ENCODE results near the gene MOK. TPM values are rescaled to one million over a fixed set of nuclear protein-coding genes. Genes with fewer than 3 reads are reported as not detected.

MOK gene
- total and polyA plus RNA-seq, 4 experiments from 2014 or later = 0.73 to 1.4 (median 1.3) TPM; not detected in 1

- peaks cover 32% of the 10 kb centered on the region for H3K4me1 ChIP-seq (ENCODE audit: insufficient read depth, low read length)
- H3K27ac Mint-ChIP-seq = peak overlapping the region in 3 of 7 donors; percentile 1 to 36 (median 2)
- CTCF ChIA-PET (ENCODE audit: partially characterized antibody) = interaction anchor here (1.0 kb wide), 1 partner anchor 14 kb away, joined by 5 read pairs; no protein-coding TSS in a partner anchor
- no peak overlapping the region for H3K27ac ChIP-seq (ENCODE audit: low read depth, low read length)
- H3K9me3 ChIP-seq (ENCODE audit: control insufficient read depth in 1 of 2, low read length in 2 of 2) = no peaks in the 10 kb centered on the region
- peak overlapping the region in 1 of 8 donors; percentile 0 for H3K4me3 Mint-ChIP-seq
- POLR2A ChIA-PET (ENCODE audit: partially characterized antibody) = interaction anchor here (1.1 kb wide), 1 partner anchor 181 kb away, joined by 3 read pairs; the partner anchor contains the start of genes CINP and TECPR2
- H3K27me3 ChIP-seq (ENCODE audit: insufficient read depth, low read length) = no peaks in the 10 kb centered on the region
- peaks cover 48 to 83% (median 63%) of the 10 kb centered on the region in 4 donors for H3K4me1 Mint-ChIP-seq
- H3K27me3 Mint-ChIP-seq = no peaks in the 10 kb centered on the region
- H3K9me3 Mint-ChIP-seq = no peaks in the 10 kb centered on the region
- H3K4me3 ChIP-seq (ENCODE audit: low read length in 2 of 2) = no peak overlapping the region
- no peak for DNase-seq
- no peaks in the 10 kb centered on the region for H3K36me3 ChIP-seq (ENCODE audit: insufficient read depth, low read length)
- H3K36me3 Mint-ChIP-seq = peaks cover 0 to 10% of the 10 kb centered on the region in 2 donors
- intact Hi-C loops (cut with micrococcal nuclease) = no loop called here
These were observed 123.8 kb downstream of the MOK start for GRCh38 chr14:102181187-102181586.

- Histone ChIP-seq H3K9me3 (ENCODE audit: control insufficient read depth in 1 of 2, low read length in 2 of 2) (no peaks in the 10 kb centered on the region), H3K27ac (ENCODE audit: low read depth, low read length) (no peak overlapping the region), H3K36me3 (ENCODE audit: insufficient read depth, low read length) (no peaks in the 10 kb centered on the region), H3K27me3 (ENCODE audit: insufficient read depth, low read length) (no peaks in the 10 kb centered on the region), H3K4me3 (ENCODE audit: low read length in 2 of 2) (no peak overlapping the region), H3K4me1 (ENCODE audit: insufficient read depth, low read length) (peaks cover 25% of the 10 kb centered on the region)
- DNase-seq = no peak
- POLR2A ChIA-PET (ENCODE audit: partially characterized antibody) = no interaction called here
- Mint-ChIP-seq H3K27me3 (no peaks in the 10 kb centered on the region), H3K4me1 (peaks cover 47 to 81% (median 61%) of the 10 kb centered on the region in 4 donors), H3K27ac (peak overlapping the region in 4 of 7 donors; percentile 1 to 43 (median 2)), H3K4me3 (no peak overlapping the region), H3K9me3 (no peaks in the 10 kb centered on the region), H3K36me3 (peaks cover 0 to 11% of the 10 kb centered on the region in 2 donors)
- intact Hi-C loops (cut with micrococcal nuclease) = no loop called here
- CTCF ChIA-PET (ENCODE audit: partially characterized antibody) = interaction anchor here (1.0 kb wide), 1 partner anchor 15 kb away, joined by 5 read pairs; no protein-coding TSS in a partner anchor
These were observed 124.5 kb downstream of the MOK start for GRCh38 chr14:102180248-102180998.

Other genes with a start within 250 kb of the MOK start
- gene HSP90AA1, start 218.1 kb downstream of the MOK start, total RNA-seq = 100 to 1,000 TPM; 275 to 297 TPM
- 100 to 1,000 TPM; 191 to 515 TPM for gene HSP90AA1, start 218.1 kb downstream of the MOK start, polyA plus RNA-seq
- 10 to 100 TPM; 56.8 to 57.9 TPM for gene WDR20, start 165.3 kb downstream of the MOK start, total RNA-seq
- gene WDR20, start 165.3 kb downstream of the MOK start, polyA plus RNA-seq = 10 to 100 TPM; 18.8 to 22.3 TPM
- 10 to 100 TPM; 19.0 to 21.7 TPM for gene ZNF839, start 14.6 kb upstream of the MOK start, total RNA-seq
- gene ZNF839, start 14.6 kb upstream of the MOK start, polyA plus RNA-seq = 1 to 10 TPM; 4.0 to 6.9 TPM
- 10 to 100 TPM; 31.5 to 32.3 TPM for gene CINP, start 57.7 kb upstream of the MOK start, total RNA-seq
- gene CINP, start 57.7 kb upstream of the MOK start, polyA plus RNA-seq = 10 to 100 TPM; 31.3 to 37.7 TPM
- gene TECPR2, start 57.8 kb upstream of the MOK start, total RNA-seq = 10 to 100 TPM in 1 of 2 experiments, 1 to 10 TPM in 1; 9.9 to 12.6 TPM
- gene TECPR2, start 57.8 kb upstream of the MOK start, polyA plus RNA-seq = 1 to 10 TPM in 1 of 2 donors, under 1 TPM in 1; 0.89 to 5.6 TPM
- gene ANKRD9, start 204.6 kb upstream of the MOK start, total RNA-seq = 1 to 10 TPM; 1.8 to 2.5 TPM
- gene ANKRD9, start 204.6 kb upstream of the MOK start, polyA plus RNA-seq = under 1 TPM in 1 of 2 donors, not detected in 1; 0.69 TPM